Measurements from ENCODE around the gene KLHL6.
A peak's percentile ranks its signal among the peaks of the same experiment; 100 is the strongest.

KLHL6 gene

DNA sequence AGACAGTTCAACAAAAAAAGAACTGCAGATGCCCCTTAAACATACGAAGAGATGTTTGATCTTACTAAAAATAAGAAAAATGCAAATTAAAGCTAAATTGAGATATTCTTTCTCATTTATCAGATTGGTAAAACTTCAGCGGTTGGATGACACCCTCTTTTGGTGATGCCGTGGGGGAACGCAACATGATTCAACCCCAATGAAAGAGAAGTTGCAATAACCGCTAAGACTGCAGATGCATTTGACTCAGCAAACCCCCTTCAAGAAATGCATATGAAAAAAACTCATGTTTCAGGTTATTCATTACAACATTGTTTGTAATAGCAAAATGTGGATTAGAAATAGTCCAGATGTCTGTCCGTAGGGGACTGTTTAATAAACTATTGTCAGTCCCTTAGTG is 3.6 kb downstream of the KLHL6 start:
- no peak for TF ChIP-seq POLR2A (IDR thresholded peaks at IDR 0.05; ENCODE audit: low read length)
- TF ChIP-seq GATA1 (IDR thresholded peaks at IDR 0.05; ENCODE audit: low read depth, low read length): no peak
- DNase-seq: peak; percentile 29 to 65

DNA sequence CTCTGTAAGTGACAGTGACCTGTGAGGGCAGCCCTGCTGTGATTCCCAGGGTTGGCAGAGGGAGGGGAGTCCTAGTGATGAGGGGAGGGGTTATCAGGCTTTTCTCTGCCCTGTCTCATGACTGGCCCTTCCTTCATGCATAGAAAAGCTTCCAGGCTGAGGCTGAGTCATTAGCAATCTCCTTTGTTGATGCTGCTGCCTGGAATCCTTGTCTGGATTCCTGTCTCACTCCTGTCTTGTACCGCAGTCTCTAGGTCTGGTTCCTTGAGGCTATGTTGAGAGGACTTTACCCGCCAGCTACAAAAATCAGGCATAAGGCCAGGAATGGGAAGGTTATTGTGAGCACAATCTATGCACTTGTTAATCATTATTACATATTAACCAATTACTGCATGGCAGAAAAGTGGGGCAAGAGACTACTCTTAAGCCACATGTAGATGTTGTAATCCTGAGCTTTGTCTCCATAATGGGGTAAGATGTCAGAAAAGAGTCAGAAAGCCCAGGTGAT is 7.2 kb downstream of the KLHL6 start:
- TF ChIP-seq GATA1 (IDR thresholded peaks at IDR 0.05; ENCODE audit: low read depth, low read length): no peak
- no peak for TF ChIP-seq POLR2A (IDR thresholded peaks at IDR 0.05; ENCODE audit: low read length)
- no peak for DNase-seq

DNA sequence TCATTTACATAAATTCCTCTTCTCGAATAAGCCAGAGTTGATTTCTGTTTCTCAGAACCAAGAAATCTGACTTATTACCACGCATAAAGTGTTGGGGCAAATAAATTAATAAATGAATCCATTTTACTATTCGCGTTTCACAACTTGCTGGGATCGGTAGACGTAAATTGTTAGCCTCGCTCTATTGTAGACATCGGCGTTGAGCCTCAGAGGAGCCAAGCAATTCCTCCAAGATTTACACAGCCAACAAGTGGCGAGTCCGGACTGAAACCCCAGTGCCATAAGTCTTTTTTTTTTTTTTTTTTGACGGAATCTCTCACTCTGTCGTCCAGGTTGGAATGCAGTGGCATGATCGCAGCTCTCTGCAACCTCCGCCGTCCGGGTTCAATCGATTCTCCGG is 8.9 kb downstream of the KLHL6 start:
- no peak for TF ChIP-seq POLR2A (IDR thresholded peaks at IDR 0.05; ENCODE audit: low read length)
- TF ChIP-seq GATA1 (IDR thresholded peaks at IDR 0.05; ENCODE audit: low read depth, low read length): no peak
- no peak for DNase-seq

DNA sequence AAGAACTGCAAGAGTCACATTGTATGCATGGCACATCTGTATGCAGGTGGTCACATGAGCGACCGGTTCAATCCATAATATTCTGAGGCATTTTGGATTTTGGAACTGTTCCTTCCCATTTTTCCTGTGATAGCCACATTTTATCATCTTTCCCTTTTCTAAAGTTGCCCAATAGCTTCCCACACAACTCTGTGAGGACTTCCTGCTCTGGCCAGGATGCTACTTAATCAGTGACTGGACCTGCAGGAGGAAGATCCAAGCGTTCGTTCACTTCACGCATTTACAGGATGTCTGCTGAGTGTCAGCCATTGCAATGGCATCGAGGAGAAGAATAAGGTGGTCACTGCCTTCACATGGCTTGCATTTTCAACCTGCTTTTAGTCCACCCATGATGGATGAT is 9.8 kb downstream of the KLHL6 start:
- no peak for DNase-seq
- no peak for TF ChIP-seq GATA1 (IDR thresholded peaks at IDR 0.05; ENCODE audit: low read depth, low read length)
- TF ChIP-seq POLR2A (IDR thresholded peaks at IDR 0.05; ENCODE audit: low read length): no peak

DNA sequence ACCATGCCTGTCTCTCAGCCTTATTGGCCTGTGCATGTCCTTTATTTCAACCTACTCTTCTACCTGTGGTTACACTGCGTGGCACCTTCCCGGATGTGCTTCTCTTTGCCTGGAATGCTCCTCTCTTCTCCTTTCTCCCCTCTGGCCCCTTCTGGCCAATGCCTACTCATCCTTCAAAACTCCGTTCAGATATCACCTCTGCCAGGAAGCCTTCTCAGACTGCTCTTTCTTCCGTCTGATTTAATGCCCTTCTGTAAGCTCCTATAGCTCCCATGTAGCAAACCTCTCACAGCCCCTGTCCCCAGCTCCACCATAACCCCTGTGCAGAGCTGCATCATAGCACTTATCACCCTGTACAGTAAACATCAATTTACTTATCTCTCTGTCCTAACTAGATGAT is 13.2 kb downstream of the KLHL6 start:
- no peak for DNase-seq
- no peak for TF ChIP-seq POLR2A (IDR thresholded peaks at IDR 0.05; ENCODE audit: low read length)
- TF ChIP-seq GATA1 (IDR thresholded peaks at IDR 0.05; ENCODE audit: low read depth, low read length): no peak

DNA sequence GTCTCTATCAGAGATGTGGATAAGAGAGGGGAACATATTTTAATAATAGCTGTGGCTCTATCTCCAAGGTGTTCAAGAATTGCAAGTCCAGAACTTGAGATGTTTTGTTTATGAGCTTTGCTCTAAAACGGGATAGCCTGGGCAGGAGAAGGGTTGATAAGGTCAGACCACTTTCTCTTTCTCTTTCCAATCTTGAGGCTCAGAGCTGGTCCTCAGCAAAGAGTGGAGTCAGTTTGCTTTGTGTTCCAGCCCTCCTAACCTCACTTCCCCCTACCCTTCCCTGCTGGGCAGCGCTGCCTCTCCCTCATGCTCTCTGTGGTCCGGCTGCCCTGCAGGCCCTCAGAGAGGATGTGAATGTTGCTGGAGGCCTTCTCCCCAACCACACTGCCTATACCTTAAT is 13.8 kb downstream of the KLHL6 start:
- TF ChIP-seq POLR2A (IDR thresholded peaks at IDR 0.05; ENCODE audit: low read length) (no peak), GATA1 (IDR thresholded peaks at IDR 0.05; ENCODE audit: low read depth, low read length) (no peak)
- peak; percentile 76 to 79 for DNase-seq

DNA sequence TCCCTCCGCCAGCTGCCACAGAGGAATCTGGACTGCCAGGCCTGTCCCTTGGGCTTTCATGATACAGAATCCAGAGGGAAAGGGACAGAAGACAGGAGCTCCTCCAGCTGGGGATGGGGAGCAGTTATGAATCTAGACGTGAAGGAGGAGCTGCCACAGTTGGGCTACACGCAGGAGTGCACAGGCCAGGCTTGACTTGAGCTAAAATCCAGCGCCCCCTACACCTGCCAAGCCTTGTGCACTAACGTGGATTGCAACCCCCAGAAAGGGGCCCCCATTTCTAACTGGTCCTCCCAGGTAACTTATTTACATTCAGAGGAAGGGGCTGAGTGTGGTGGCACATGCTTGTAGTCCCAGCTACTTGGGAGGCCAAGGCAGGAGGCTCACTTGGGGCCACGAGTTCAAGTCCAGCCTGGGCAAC is 14.3 kb downstream of the KLHL6 start:
- no peak for DNase-seq
- TF ChIP-seq GATA1 (IDR thresholded peaks at IDR 0.05; ENCODE audit: low read depth, low read length): no peak
- no peak for TF ChIP-seq POLR2A (IDR thresholded peaks at IDR 0.05; ENCODE audit: low read length)

DNA sequence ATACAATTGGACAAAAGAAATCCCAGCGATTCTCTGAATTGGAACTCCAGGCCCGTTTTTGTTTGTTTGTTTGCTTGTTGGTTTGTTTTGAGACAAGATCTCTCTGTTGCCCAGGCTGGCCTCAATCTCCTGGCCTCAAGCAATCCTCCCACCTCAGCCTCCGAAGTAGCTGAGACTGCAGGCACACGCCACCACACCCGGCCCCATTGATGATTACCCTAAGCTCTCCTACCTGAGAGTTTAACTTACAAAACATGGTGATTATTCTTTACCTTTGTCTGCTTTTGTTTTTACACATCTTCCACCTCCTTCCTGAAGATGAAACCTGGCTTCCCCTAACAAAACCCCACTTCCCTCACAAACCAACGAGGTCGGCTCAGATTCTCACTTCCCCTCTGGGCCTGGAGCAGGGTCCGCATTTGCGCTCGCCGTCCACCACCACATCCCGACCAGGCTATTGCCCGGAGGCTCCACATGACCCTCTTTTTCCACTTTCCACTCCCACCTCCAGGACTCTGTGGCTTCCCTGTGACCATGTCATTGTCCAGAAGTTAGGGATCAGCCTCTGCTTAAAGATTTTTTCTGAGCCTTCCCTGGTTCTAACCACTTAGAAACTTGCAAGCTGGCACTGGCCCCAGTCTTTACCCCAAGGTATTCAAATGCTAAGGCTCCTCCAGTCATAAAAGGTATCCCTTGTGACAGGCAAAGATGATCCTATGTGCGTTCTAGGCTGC is 14.8 kb downstream of the KLHL6 start:
- TF ChIP-seq POLR2A (IDR thresholded peaks at IDR 0.05; ENCODE audit: low read length) (no peak), GATA1 (IDR thresholded peaks at IDR 0.05; ENCODE audit: low read depth, low read length) (no peak)
- no peak for DNase-seq

DNA sequence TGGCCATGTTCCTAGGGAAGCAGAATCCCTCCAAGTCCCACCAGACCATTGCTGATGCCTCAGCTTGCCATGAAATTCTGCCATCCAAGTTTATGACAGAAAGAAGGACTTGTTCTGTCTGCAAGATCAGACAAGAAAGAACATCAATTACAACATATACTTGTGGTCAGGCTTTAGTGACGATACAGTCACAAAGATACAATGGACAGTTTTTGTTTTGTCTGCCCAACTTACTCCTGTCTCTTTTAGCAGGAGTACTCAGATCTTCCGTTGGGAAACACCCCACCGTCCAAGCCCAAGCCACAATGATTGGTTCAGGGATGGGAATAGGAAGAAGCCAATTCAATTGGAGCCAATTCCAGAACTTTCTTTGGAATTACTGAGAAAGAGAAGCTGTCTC is 15.7 kb downstream of the KLHL6 start:
- TF ChIP-seq POLR2A (IDR thresholded peaks at IDR 0.05; ENCODE audit: low read length) (no peak), GATA1 (IDR thresholded peaks at IDR 0.05; ENCODE audit: low read depth, low read length) (no peak)
- DNase-seq: no peak

DNA sequence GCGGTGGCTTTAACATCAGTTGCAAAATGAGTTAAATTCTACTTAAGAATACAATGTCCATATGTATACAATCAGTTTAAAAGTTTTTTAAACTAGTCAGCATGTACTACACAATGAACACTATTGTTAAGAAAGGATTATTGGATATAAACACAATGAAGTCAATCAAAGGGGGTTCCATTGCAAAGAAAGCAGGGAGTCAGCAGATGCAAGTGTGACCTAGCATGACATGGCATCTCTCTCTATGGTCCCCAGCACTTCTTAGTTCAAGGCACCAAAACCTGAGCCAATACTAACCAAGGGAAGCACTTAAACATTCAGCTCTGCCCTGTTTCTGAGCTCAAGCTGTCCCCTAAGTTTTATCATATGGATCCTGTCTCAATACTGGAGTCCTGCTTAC is 17.0 kb downstream of the KLHL6 start:
- peak; percentile 47 to 72 for DNase-seq

DNA sequence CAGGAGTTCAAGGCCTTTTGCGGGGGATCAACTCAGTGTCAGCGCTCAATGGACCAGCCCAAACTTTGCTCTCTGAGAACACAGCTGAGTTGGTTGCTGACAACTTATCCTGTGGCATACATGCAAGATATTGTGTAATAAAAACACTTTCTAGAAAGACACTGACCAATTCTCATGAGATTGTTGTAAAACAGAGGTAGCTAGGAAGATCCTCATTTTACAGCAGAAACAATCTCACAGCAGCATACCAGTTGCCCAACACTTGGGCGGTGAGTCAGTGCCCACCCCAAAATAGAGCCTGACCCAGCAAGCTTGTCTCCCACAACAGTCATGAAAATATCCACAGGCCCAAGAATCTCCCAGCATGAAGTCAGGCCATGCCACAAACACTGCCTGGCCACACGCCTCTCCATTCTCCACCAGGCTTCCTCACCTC is 18.2 kb downstream of the KLHL6 start:
- TF ChIP-seq GATA1 (IDR thresholded peaks at IDR 0.05; ENCODE audit: low read depth, low read length) (no peak), POLR2A (IDR thresholded peaks at IDR 0.05; ENCODE audit: low read length) (no peak)
- DNase-seq: peak in 1 of 2 experiments; percentile 30

More for the DNA sequence above, 17.0 kb downstream of the KLHL6 start:
- TF ChIP-seq POLR2A (IDR thresholded peaks at IDR 0.05; ENCODE audit: low read length) (no peak), GATA1 (IDR thresholded peaks at IDR 0.05; ENCODE audit: low read depth, low read length) (no peak)

DNA sequence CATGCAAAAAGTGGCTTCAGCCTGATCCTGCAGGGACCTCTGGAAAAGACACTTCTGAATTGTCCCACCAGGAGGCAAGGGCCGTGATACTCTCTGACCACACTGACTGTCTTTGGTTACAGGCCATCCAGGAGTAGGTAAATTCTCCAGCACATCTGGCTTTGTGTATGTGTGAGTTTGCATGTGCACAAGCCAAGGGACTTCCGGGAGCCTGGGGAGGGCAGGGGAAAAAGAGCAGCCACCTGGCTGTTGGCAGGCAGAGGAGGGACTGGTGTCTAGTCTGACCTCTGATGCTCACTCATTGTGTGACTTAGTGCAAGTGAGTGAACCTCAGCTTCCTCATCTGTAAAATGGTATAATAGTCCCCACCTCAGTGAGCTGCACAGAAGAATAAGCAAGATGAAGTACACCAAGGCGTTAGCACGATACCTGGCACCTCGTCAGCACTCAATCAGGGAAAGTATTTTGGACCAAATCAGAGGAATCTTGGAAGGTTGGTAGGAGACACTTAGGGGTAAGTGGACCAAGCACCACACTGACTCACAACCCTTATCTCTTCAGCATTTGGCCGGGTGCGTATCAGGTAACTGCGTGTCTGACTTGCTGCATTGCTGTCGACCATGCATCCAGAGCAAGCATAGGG is 19.1 kb downstream of the KLHL6 start:
- DNase-seq: no peak
- no peak for TF ChIP-seq POLR2A (IDR thresholded peaks at IDR 0.05; ENCODE audit: low read length)
- TF ChIP-seq GATA1 (IDR thresholded peaks at IDR 0.05; ENCODE audit: low read depth, low read length): no peak

DNA sequence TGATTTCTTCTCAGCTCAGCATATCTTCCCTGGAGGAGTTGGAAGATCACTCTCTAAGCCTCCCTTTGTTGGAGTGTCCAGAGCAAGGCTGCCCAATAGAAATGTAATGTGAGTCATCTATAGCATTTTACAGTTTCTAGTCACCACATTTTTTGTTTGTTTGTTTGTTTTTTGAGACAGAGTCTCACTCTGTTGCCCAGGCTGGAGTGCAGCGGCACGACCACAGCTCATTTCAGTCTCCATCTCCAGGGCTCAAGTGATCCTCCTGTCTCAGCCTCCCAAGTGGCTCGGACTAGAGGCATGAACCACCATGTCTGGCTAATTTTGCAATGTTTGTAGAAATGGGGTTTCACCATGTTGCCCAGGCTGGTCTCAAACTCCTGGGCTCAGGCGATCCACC is 21.3 kb downstream of the KLHL6 start:
- no peak for DNase-seq
- TF ChIP-seq GATA1 (IDR thresholded peaks at IDR 0.05; ENCODE audit: low read depth, low read length): no peak
- TF ChIP-seq POLR2A (IDR thresholded peaks at IDR 0.05; ENCODE audit: low read length): no peak

DNA sequence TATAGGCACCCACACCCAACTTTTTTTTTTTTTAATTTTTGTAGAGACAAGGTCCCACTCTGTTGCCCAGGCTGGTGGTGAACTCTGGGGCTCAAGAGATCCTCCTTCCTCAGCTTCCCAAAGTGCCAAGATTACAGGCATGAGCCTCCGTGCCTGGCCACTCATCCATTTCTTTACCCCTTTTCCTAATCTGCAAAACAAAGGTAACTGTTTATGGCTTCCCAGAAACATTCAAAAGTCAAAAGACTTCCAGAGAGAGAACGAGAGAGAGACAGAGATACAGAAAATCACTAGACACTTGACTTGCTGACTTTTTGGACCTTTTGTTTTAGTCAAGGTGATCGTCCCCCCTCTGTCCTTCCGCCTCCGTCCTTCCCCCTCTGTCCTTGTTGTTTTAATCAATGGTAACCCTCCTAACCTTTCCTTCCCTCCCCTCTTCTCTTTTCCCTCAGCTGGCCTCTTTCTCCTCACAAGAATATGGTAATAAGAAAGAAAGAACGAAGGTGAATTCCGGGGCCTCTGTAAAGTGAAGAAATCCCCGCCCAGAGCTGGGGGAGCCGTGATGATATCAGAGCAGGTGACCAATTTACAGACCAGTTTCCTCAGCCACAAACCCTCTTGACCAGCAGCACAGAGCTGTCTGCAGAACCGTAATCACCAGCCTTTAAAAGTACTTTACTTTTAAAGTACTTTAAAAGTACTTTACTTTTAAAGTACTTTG is 21.9 kb downstream of the KLHL6 start:
- no peak for DNase-seq
- TF ChIP-seq GATA1 (IDR thresholded peaks at IDR 0.05; ENCODE audit: low read depth, low read length) (no peak), POLR2A (IDR thresholded peaks at IDR 0.05; ENCODE audit: low read length) (no peak)

Data from erythroblast (primary cell).